Esophagus squamous epithelium (tissue), 4 donors: Measurements from ENCODE around the gene FAM13B.

Source experiments
- CTCF ChIP-seq, 6 experiments: fragments of 450-650 bp in 4 of 6; fragments of 200-600 bp in 2 of 6; sonication (generic) in 2 of 6; IDR thresholded peaks; one replicate each; pipeline ENCODE4 v1.5.1; 2016 to 2019; ENCODE audit warnings: antibody characterized with exemption in 6 of 6, mild to moderate bottlenecking in 4 of 6, moderate library complexity in 4 of 6
- POLR2A ChIP-seq, 4 donors: fragments of 450-650 bp; IDR thresholded peaks; one replicate each; pipeline ENCODE4 v1.6.1; 2017; ENCODE audit warnings: antibody characterized with exemption in 4 of 4, mild to moderate bottlenecking in 4 of 4, moderate library complexity in 3 of 4

- TF ChIP-seq CTCF (IDR thresholded peaks at IDR 0.05) (peak in 1 of 6 experiments; percentile 4), POLR2A (IDR thresholded peaks at IDR 0.05) (no peak)
Observed at GRCh38 chr5:137891849-137892248, 141.0 kb downstream of the FAM13B start.
